Activated effector memory CD4-positive, alpha-beta T cell treated with Interleukin-2 at 50 U/mL for 16 hours (primary cell): Measurements from ENCODE around the gene TSPAN14.

Experiments
- DNase-seq: peaks from one replicate; pipeline ENCODE4 v3.0.0-alpha.2; 2020

TSPAN14 gene

DNA sequence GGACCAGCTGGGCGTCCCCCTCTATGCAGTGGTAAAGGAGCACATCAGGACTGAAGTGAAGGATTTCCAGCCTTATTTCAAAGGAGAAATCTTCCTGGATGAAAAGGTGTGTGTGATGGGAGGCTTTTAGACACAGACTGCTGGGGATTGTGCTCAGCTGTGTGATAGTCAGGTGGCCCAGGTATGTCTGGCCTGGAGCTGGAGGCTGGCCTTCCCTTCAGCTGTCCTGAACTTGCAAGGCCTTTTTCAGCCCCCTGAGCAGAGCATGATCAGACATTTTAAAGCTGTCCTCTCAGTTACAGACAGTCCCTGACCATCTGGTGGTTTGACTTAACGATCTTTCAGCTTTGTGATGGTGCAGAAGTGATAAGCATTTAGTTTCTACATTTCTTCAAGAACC is 28.2 kb upstream of the TSPAN14 start:
- DNase-seq: no peak

DNA sequence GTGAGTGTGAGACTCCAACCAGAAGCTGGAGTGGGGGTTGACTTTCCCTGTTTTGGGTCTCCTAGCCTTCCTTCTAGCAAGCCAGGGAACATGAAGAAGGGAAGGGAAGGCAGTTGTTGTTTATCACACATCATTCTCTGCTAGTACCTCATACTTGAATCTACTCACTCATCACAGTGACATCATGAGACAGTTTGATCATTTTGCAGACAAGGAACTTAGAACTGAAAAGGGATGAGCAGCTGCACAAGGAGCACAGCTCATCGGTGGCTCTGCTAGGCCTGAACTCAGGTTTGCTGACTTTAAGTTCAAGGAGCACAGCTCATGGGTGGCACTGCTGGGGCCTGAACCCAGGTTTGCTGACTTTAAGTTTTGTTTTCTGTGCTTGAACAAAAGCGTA is 26.6 kb upstream of the TSPAN14 start:
- DNase-seq: no peak

DNA sequence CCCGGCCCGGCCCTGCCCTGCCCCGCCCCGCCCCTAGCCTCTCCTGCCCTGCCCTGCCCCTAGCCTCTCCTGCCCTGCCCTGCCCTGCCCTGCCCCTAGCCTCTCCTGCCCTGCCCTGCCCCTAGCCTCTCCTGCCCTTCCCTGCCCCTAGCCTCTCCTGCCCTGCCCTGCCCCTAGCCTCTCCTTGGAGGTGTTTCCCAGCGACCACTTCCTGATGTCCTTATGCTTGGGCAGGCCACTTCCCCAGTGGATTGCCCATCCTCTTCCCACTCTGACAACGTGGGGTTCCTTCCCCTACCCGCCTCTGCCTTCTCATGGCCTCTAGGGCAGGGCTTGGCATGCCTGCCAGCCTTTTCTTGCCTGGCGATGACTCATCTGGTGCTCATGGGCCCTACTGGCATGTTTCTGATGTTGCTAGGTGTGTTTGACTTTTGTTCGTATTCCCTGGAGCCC is 24.6 kb upstream of the TSPAN14 start:
- DNase-seq: no peak

DNA sequence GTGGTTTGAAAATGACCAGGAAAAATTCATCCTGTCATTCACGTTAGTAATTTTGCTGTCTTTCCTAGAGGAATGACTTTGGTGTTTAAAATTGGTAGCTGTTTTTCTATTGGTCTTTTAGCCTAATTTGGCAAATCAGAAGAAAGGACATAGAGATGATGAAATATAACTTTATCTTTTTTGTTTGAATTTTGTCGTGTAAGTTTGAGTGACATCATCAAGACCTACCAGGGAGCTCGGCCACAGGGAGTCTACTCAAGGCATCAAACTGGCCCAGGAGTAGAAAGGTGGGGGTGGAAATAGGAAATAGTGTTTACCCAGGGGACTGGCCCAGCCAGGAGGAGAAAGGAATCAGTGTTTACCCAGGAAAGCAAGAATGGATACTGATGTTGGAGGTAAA is 21.0 kb upstream of the TSPAN14 start:
- DNase-seq: no peak

DNA sequence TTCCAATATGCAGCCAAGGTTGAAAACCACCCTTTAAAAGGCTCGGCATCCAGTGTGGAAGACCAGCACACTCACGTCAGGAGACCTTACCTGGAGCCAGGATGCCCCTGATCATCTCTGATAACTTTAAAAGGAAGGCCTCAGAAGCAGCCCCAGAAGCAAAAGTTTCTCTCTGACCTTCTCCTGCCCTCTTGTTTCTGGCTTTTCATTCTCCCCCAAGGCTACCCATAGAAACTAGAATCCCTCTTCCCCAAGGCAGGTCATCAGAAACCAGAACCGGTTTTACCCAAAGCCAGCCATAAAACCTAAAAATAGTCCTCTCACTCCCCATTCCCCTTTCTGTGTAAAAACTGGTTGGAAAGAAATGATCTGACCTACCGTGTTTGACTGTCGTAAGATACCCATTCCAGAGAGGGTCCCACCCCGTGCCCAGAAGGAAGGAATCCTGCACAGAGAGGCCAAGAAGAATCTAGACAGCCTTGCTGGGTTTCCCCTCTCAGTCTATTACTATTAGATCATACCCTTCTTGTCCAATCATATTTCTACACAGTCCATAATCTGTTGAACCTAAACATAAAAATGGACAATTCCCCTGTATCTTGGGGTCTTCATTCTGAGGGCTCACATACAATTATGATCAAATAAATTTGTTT is 17.5 kb upstream of the TSPAN14 start:
- DNase-seq: no peak

DNA sequence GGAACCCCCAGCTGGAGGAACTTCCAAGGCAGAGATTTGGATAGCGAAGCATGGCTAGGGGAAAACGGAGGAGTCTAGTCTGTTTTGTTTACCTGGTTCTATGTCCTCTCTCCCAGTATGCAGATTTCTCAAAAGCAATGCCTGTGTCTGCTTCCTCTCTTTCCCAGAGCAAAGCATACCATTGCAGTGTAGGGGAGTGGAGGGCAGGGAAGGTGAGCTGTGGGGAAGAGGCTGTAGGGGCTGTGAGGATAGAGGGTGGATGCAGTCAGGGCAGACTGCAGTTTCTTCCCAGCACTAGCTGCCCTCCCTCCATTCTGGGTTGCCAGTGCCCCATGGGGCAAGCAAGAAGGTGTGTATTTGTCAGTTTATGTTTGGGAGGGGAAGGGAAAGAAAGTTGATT is 16.9 kb upstream of the TSPAN14 start:
- DNase-seq: no peak

DNA sequence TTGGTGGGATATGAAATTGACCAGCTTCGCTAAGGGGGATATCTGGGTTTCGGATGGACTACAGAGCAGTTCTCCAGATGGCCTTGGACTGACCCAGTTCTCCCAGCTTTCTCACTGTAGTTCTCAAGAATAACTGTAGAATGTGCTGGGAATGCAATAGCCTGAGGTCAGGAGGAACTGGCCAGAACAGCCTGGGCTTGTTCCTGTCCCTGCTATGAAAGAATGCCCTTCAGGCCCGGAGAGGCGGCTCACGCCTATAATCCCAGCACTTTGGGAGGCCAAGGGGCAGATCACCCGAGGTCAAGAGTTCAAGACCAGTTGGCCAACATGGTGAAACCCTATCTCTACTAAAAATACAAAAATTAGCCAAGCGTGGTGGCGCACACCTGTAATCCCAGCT is 12.3 kb upstream of the TSPAN14 start:
- no peak for DNase-seq

DNA sequence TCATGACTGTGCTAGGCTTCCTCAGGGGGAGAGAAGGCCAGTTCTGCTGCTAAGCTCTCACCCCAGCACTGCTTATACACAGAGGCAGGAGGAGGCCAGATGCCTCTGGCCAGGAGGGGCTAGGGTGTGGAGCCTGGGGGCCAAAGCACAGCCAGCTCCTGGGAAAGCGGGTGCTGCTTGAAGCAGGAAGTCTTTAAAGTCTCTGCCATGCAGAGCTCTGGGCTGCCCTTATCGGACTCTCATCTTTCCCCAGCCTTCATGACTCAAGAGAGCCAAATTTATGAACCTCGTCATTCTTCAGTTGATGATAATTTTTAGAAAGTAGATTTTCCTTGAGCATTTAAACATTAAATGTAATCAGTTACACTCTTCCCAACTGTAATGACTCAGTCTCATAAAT is 11.2 kb upstream of the TSPAN14 start:
- no peak for DNase-seq

DNA sequence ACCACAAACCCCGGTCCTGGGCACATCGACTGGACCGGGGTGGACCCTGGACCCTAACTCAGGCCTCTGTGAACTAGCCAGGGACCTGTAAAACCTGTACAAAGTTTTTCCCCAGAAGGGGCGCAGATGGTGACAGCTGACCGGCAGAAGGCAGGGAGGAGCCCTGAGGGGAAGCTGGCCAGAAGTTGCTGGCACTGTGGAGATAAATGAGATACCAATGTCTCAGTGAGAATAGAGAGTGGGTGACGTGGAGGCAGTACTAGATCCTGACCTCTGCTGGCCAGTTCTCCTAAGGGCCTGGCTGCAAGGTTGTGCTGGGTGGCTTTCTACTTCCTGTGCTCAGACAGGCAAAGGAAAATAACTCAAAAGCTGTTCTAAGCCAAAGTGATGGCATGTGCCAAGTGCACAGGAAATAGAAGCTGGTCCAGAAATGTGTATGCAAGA is 10.6 kb upstream of the TSPAN14 start:
- no peak for DNase-seq

DNA sequence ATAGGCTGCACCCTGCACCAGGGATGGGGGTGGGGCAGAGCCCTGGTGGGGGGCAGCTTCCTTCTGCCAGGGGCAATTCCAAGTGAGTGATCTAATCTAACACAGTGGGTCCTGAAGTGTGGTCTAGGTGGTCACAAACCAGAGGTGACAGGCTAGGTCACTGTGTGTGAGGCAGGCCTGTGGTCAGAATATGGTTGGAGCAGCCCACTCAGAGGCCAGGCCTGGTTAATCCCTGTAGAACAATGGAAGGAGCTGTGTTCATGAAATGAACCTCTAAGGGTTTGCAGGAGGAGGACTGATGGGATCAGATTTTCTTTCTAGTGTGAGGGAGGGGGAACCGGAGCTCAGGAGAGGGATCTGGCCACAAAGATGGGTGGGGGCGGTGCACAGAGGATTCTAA is 10.0 kb upstream of the TSPAN14 start:
- no peak for DNase-seq

DNA sequence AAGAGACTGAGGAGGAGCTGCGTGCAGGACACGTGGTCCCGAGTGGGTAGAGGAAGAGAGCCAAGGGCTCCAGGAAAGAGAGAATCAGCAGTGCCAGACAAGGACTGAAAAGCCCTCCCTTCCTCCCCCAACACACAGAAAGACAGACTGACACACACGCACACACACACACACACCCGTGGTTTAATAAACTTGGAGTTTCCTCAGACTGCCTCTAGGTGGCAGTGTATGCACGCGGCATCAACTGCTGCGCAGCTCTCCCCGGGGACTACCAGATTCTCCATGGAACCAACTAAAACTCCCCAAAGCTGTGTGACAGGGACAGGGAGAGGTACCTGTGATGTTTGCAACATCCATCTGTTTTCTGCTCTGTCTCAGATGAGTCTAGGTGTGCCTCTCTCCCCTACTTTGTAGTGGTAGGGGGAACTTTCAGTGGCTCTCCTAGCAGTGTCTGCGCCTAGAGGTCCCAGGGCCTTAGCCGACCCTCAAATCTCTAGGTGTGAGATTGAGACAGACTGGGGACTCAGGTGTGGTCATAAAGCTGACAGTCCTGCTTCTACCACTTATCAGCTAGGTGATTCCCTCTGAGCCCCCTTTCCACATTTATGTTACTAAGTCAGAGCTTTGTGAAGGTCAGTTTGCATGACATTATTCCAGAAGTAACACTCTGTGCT is 9.3 kb upstream of the TSPAN14 start:
- DNase-seq: peak; percentile 56

DNA sequence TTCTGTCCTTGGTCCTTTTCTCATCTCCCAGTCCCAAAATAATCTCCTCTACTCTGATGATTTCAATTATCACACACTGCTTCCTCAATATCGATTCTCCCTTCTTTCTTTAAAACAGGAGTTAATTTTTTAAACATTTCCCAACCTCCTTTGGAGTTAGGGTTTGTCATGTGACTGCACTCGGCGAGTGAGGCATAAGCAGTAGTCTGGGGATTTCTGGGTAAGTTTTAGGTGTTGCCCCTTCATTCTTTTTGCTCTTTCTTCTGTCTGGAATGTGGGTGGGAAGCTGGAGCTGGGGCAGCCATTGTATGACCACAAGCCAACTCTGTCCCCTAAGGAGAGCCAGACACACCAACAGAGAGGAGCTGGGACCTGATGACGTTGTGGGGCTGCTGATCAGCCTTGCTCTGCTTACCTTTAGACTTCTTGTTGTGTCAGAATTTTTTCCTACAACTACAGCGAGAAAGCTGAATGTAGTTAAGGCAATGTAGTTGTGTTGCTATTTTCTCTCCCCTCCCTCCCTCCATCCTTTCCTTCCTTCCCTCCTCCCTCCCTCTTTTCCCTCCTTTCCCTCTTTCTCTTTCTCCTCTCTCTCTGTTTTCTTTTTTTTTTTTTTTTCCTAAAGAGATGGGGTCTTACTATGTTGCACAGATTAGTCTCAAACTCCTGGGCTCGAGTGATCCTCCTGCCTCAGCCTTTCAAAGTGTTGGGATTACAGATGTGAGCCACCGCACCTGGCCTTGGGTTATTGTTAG is 6.5 kb upstream of the TSPAN14 start:
- no peak for DNase-seq

DNA sequence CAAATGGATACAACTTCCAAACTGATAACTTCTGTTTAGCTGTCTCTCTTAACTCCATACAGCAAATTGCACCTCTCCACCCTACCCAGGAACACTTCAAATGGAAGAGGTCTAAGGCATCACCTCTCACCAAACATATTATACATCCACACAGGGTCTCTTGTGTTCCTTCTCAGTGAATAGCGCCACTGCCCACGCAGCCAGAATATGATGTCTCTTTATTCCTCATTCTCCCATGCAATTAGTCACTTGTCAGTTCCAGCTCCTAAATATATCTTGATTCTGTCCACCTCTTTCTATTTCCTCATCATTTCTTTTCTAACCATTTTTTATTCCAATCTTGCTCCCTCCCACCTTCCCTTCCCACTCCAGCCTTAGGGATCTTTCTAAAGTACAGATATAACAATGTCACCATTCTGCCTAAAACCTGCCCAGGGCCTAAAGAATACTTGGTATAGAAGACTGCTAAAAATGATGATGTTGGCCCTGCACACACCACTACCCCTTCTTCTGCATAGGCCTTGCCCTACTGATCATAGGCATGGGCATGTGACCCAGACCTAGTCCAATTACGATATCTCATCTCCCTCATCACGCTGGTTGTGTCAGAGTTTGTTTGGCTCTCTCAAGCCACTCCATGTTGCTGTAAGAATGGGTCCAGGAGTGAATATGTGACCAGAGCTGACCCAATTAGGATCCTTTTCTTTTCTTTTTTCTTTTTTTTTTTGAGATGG is 5.7 kb upstream of the TSPAN14 start:
- no peak for DNase-seq

DNA sequence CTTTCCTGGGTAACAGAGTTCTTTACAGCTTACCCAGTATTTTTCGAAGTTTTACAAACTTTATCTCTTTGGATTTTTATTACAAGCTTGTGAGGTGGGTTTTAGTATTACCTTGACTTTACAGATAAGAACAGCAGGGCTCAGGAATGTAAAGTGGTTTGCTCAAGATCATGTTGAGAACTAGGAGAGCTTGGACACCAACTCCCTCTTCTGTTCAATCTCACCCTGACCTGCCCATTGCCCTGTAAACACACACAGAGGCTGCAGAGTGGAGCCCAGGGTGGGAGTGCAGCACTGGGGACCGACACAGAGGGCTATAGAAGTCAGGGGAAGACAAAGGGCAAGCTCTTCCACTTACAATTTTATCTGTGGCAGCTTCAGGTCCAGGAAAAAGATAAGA is 4.6 kb upstream of the TSPAN14 start:
- no peak for DNase-seq

DNA sequence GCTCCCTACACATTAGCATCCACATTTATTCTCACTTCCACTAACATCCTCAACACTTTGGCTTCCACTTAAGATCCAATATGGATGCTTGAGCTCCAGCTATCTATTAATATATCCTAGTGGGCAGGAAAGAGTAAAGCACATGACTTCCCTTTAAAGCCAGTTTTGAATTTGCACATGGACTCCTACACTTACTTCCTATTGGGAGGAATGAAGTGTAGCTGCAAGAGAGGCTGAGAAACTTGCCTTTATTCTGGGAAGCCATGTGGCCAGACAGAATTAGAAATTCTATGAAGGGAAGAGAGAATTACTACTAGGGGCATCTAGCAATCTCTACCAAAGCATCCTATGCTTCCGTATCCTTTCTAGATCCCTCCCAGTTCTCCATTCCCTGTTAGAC is 3.0 kb upstream of the TSPAN14 start:
- no peak for DNase-seq

DNA sequence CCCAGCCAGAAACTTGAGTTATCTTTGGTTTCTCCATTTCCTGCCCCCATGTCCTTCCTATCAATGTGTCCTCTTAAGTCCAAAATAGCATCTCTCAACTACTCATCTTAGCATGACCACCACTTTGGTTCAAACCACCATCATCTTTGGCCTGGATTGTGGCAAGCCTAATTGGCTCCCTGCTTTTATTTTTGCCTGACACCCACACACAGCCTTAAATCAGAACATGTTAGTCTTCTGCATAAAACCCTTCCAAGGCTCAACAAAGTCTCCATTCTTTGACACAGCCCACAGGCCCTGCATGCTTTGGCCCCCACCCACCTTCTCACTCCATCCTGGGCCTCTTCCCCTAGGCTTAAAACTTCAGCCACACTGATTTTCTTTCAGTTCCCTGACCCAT is 2.0 kb upstream of the TSPAN14 start:
- DNase-seq: no peak

DNA sequence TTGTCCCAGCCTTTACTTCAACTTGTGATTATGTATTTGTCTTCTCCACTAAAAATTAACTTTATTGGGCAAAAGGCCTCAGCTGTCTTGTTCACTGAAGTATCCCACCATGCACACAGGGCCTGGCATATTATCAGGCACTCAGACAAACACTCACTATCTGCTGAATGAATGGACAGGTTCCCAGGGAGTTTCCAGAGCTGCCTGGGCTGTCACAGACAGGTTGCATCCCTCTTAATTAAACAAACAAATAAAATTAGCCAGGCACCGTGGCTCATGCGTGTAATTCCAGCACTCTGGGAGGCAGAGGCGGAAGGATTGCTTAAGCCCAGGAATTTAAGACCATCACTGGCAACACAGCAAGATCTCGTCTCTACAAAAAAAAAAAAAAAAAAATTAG is 1.5 kb upstream of the TSPAN14 start:
- no peak for DNase-seq

DNA sequence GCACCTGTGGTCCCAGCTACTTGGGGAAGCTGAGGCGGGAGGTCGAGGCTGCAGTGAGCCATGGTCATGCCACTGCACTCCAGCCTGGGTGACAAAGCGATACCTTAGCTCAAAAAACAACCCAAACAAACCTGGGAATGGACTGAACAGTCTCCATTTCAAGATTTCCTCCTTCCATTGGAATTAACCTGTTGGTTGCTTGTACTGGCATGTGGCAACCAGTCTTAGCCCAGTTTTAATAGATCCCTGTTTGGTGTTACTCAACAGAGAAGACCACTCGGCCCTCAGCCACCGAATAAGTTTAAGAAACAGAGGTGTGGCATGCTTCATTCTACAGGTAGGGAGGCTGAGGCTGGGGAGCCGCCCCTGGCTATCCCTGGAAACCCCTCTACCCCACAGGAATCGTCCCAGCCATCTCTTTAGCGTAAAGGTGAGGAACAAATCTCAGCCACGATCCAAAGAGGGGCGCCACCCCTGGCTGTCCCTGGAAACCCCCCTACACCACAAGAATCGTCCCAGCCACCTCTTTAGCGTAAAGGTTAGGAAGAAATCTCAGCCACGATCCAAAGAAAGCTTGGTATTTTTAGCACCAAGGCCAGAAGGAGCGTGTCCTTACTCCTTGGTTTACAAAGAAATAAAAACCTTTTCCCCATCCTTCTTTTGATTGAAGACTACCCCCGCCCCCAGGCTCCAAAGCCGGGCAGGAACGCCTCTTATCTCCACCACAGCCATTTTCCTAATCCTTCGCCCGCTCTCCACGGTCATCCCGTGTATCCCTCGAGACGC is 861 bp upstream of the TSPAN14 start:
- no peak for DNase-seq

DNA sequence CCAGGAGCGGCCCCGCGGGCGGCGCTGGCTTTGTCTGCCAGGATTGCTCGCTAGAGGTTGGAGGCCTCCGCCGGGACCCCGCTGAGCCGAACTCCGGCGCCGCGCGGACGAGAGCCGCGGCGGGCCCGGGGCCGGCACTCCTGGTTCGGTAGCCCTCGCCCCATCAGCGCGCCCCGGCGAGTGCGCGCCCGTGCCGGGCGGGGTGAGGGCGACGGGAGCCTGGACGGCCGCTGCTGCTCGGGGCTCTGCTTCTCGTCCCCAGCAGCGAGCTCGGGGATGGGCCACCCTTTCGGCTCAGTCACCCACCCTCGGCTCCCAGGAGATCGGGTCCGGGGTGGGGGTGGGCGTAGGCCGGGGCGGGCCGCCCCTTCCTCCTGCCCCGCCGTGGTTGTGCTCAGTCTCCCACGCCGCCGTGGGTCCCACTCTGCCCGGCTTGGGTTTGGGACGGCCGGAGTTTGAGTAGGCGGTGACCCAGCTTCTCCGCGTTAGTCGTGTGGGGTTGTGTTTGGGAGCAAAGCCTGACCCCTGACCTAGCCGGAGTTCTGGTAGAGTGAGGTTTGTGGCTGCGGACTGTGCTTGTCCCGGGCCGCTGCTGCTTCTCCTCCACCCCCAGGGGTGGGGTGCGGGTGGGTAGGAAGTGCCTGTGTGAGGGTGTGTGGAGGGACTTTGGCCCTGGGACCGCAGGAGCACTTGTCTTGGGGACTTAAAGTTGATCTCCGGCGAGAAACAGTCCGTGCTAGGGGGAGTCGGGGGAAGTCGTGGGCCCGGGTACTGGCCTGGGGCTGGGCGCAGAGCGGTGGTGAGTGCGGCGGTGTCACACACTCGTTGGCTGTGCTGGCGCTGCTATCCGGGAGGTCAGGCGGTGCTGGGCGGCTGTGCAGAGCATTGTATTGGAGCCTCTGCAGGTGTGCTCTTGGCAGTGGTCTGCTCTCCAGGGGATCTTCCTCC is 677 bp downstream of the TSPAN14 start:
- DNase-seq: no peak

DNA sequence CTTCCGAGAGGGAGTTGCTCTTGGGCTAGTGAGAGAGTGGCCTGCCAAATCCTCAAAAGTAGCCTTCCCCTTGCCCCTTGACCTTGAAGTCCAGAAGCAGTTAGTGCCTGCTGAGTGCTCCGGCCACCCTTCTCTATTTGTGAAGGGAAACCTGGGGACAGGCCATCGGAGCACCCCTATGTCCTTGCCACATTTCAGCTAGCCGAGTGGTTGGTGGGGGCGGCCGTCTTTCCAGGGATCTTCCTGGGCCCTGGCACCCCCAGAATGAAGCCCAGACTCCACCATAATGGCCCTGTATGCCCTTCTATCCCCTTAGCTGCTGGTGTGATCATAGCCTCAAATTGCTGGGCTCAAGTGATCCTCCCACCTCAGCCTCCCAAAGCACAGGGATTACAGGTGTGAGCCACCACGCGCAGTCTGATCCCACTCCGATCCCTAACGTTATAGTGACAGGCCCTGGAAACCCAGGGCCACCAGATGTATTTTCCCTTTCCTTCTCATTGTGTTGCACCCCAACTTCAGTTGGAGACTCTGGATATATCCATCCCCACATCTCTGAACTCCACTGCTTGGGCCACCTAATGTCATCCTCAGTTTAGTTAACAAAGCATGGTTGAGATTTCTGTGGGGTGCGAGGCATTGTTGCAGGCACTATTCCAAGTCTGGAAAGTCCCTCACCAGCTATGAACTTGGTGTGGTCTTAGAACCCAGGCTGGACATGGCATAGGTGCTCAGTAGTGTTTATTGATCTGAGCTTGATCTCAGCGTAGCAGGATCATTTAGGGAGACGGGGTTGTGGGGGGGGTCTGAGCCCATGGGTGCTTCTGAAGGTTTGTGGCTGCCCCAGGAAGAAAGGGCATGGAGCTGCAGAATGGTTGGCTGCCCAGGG is 1.6 kb downstream of the TSPAN14 start:
- no peak for DNase-seq
